Uterus (tissue), 2 donors: ENCODE data around the gene CGNL1.

Experiments
- POLR2A ChIP-seq, 2 donors: fragments of 450-650 bp; IDR thresholded peaks; one replicate each; pipeline ENCODE4 v1.6.1; 2016; ENCODE audit warnings: antibody characterized with exemption in 2 of 2, mild to moderate bottlenecking in 1 of 2, moderate library complexity in 1 of 2
- TF ChIP-seq, protein P1 (sequence below), 4 experiments: fragments of 200-600 bp in 2 of 4; fragments of 450-650 bp in 2 of 4; sonication (generic) in 2 of 4; IDR thresholded peaks; one replicate each; pipeline ENCODE4 v1.5.1; 2016 to 2019; ENCODE audit warnings: antibody characterized with exemption in 4 of 4, mild to moderate bottlenecking in 2 of 4, moderate library complexity in 1 of 4

- TF ChIP-seq, protein P1, sequence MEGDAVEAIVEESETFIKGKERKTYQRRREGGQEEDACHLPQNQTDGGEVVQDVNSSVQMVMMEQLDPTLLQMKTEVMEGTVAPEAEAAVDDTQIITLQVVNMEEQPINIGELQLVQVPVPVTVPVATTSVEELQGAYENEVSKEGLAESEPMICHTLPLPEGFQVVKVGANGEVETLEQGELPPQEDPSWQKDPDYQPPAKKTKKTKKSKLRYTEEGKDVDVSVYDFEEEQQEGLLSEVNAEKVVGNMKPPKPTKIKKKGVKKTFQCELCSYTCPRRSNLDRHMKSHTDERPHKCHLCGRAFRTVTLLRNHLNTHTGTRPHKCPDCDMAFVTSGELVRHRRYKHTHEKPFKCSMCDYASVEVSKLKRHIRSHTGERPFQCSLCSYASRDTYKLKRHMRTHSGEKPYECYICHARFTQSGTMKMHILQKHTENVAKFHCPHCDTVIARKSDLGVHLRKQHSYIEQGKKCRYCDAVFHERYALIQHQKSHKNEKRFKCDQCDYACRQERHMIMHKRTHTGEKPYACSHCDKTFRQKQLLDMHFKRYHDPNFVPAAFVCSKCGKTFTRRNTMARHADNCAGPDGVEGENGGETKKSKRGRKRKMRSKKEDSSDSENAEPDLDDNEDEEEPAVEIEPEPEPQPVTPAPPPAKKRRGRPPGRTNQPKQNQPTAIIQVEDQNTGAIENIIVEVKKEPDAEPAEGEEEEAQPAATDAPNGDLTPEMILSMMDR (IDR thresholded peaks at IDR 0.05), result no peak
- no peak for TF ChIP-seq POLR2A (IDR thresholded peaks at IDR 0.05)
These were observed 23.6 kb upstream of the CGNL1 start for GRCh38 chr15:57352535-57353316.
